CD1c-positive myeloid dendritic cell (primary cell): Measurements from ENCODE around the gene FOXF1.

Source experiments
- DNase-seq: peaks from one replicate; pipeline ENCODE4 v3.0.0-alpha.2; 2016; ENCODE audit errors: extremely low spot score

Gene FOXF1

GRCh38 chr16:86516623-86517003, 6.3 kb downstream of the FOXF1 start:
- DNase-seq: no peak

GRCh38 chr16:86517033-86517432, 6.7 kb downstream of the FOXF1 start:
- no peak for DNase-seq

- DNase-seq: peak; percentile 28
Observed at GRCh38 chr16:86517652-86518258, 7.4 kb downstream of the FOXF1 start.

- DNase-seq: no peak
Observed at GRCh38 chr16:86519007-86519648, 8.8 kb downstream of the FOXF1 start.

GRCh38 chr16:86519649-86520316, 9.5 kb downstream of the FOXF1 start:
- DNase-seq: peak; percentile 57

GRCh38 chr16:86520317-86521210, 10.2 kb downstream of the FOXF1 start:
- DNase-seq: no peak

GRCh38 chr16:86521236-86522197, 11.2 kb downstream of the FOXF1 start:
- no peak for DNase-seq

- no peak for DNase-seq
Observed at GRCh38 chr16:86522634-86523033, 12.3 kb downstream of the FOXF1 start.

GRCh38 chr16:86523166-86523740, 12.9 kb downstream of the FOXF1 start:
- no peak for DNase-seq

GRCh38 chr16:86524029-86524428, 13.7 kb downstream of the FOXF1 start:
- DNase-seq: no peak

- DNase-seq: no peak
Observed at GRCh38 chr16:86525696-86526095, 15.4 kb downstream of the FOXF1 start.

GRCh38 chr16:86527366-86527765, 17.0 kb downstream of the FOXF1 start:
- DNase-seq: no peak

GRCh38 chr16:86528061-86528929, 18.0 kb downstream of the FOXF1 start:
- DNase-seq: no peak

GRCh38 chr16:86529160-86529559, 18.8 kb downstream of the FOXF1 start:
- DNase-seq: no peak

GRCh38 chr16:86530251-86531190, 20.2 kb downstream of the FOXF1 start:
- DNase-seq: no peak

GRCh38 chr16:86531191-86531545, 20.8 kb downstream of the FOXF1 start:
- no peak for DNase-seq

GRCh38 chr16:86531641-86532525, 21.6 kb downstream of the FOXF1 start:
- DNase-seq: no peak

GRCh38 chr16:86532526-86532815, 22.1 kb downstream of the FOXF1 start:
- no peak for DNase-seq
